GM19438 (cell line): ENCODE data around the gene BRD7.

Experiments used
- ATAC-seq: cut with Tn5 transposase; IDR thresholded peaks from one replicate; pipeline ENCODE4 v1.9.1; 2021; ENCODE audit warnings: low read depth; ENCODE audit not compliant: unreplicated experiment

The BRD7 gene

DNA sequence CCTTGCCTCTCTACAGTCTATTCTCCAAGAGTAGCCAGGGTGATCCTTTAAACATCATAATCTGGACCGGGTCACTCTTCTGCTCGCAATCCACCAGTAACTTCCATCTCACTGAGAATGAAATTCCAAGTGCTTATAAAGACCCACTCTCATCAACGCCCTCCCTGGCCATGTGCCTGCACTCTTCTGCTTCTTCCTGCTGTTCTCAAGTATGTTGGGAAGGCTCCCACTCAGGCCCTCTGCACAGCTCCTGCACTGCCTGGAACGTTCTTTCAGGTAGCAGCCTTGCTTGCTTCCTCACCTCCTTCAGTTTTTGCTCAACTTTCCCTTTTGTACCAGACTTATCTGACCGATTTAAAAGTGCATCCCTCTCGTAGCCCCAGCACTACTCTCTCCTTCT is 44.4 kb downstream of the BRD7 start:
- no peak for ATAC-seq

GRCh38 chr16:50323335-50324011 is 45.3 kb downstream of the BRD7 start:
- ATAC-seq = no peak

DNA sequence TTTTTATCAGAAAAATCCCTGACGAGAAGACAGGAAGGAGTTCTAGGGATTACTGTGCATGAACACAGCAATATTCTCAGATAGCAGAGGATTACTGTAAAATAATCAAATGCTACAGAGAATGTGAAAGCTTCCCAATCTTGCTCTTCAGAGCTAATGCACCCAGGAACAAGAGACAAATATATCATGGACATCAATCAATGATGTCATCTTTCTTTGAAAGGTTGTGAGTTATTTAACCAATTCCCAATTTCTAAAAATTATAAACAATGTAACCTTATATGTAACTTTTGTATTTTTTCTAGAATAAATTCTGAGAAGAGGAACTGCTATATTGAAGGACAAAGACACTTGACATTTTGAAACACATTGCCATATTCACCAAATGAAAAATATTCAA is 46.5 kb downstream of the BRD7 start:
- ATAC-seq = no peak

- no peak for ATAC-seq
Measured at GRCh38 chr16:50320310-50320709, 48.5 kb downstream of the BRD7 start.

DNA sequence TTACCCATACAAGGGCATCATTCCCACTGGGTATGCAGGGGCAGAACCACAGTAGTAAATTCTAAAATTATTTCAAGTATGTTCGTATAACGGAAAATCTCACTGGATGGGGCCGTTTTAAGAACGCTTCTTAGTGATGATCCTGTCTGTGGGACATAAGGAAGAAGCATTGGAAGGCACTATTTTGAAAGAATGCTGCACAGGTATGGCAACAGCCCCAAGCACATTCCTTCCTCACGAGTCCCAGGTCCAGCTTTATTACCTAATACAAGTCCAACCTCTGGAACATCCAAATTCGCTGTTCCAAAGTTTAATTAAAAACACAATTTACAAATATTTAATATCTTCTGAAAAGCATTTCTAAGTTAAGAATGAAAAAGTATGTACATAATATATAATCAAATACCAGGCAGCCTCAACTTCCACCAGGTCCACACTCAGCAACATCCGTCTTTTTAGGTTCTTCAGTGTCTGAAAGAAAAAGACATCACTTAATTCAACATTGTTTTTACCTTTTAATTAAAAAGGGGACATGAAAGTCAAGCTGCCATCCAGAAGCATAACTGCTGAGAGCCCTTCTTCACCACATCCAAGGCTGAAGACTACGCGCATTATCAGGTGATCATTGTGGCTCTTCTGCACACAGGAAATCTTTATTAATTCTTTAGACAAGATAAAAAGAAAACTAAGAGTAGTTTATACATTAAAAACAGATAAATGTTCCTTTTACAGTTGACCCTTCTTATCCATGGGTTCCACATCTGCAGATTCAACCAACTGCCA is 49.8 kb downstream of the BRD7 start:
- ATAC-seq = no peak

DNA sequence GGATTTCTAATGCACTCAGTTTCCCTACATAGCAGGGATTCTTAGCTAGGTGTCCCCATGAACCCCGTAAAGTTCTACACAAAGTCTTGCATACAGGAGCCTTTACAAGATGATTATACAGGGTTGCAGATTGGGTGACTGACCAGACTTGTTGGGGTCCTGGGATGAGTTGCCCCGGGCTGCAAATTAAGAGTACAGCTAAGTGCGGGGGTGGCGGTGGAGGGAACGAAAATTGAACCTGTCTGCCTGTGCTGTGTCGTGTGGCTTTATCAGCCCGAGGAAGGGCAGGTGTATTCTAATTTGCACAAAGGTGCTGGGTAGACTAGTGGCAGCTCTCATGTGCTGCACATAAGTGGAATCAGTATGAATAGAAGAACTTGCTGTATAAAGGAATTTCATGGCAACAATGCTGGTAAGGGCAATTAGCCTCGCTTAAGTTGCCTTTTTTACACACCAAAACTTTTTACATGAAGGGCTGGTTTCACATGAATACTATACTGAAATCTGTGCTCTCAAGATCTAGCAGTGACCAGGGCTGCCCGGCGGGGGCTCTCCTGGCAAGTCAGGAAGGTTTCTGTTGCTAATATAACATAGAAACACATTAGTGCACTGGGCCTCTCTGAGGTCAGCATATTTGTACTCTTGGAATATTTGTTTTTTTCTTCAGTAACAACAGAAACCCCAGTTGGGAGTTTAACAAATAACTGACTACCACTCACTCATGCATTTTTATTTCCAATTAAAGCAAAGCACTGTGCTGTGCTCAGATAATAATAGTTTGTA is 51.7 kb downstream of the BRD7 start:
- no peak for ATAC-seq

- no peak for ATAC-seq
Measured at GRCh38 chr16:50316102-50316847, 52.5 kb downstream of the BRD7 start.

DNA sequence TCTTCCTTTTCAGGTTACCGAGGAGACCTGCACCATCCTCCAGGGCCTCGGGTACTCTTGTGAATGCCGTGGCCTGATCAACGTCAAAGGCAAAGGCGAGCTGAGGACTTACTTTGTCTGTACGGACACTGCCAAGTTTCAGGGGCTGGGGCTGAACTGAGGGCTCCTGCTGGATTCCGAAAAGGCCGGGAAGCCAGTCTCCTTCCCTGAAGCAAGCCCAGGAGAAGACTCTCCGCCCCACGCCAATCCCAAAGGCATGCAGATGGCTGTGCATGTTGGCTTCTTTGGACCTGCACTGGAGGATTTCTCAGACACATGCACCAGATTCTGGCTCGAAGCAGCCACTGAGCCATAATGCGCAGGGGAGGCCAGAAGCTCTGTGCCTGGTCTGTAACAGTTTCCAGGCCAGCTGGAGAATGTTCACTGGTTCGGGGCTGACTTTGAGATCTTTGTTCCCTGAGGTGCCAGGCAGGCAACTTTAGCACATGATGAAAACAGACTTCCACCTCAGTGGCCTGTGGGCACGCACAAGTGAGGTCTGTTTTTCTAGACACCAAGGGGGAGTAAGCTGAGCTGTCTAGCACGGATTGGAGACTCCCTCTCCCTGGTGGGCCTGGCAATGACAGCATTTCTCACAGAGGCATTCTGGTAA is 53.3 kb downstream of the BRD7 start:
- no peak for ATAC-seq

GRCh38 chr16:50314665-50315064 is 54.1 kb downstream of the BRD7 start:
- no peak for ATAC-seq

DNA sequence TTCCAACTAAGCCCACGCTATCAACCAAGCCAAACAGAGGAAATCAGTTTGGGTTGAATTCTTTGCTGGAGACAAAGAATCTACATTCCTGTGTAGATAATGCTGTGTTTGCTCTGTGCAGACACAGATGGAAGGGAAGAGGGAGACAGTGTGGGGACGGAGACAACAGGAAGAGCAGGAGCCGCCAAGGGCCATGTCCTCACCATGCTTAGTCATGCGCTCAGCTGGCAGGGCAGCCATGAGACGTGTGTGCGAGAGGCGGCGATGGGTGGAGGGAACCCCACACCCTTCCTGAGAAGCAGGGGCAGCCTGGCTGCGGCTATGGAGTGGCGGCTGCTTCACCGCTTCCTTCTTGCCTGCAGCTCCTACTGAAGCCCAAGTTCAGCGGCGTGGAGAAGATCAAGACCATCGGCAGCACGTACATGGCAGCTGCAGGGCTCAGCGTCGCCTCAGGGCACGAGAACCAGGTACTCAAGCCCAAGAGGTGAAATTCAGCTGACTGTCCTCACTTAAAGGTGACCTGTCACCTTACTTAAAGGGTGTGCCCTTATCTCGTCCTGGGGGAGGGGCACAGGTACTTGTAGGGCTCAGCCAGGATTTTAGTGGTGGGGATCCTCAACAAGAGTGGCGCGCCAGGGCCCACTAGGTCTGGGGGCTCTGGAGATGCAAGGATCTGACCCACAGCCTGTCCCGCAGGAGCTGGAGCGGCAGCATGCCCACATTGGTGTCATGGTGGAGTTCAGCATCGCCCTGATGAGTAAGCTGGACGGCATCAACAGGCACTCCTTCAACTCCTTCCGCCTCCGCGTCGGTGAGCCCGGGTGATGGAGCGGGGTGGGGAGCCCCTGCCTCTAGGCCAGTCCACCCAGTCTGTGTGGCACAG is 55.0 kb downstream of the BRD7 start:
- no peak for ATAC-seq

DNA sequence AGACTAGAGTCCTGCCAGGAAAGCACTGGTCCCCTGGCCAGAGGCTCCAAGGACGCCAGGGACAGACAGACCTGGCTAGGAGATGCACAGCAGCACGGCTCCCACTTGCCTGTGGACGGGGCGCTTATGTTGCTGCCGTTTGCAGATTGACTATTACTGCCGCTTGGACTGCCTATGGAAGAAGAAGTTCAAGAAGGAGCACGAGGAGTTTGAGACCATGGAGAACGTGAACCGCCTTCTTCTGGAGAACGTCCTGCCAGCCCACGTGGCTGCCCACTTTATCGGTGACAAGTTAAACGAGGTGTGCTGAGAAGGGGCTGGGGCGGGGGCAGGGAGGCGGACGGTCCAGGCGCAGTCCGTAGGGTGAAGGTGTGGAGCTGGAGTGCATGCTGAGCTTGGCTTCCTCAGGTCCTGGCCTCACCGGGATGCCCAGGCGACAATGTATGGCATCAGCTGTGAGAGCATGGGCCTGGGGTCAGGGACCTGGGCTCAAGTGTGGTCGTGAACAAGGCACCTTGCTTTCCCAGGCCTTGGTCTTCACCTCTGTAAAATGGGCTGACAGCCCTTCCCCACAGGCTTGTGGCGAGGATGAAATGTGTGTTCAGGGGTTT is 56.8 kb downstream of the BRD7 start:
- ATAC-seq = no peak

- no peak for ATAC-seq
Measured at GRCh38 chr16:50311134-50311528, 57.7 kb downstream of the BRD7 start.

DNA sequence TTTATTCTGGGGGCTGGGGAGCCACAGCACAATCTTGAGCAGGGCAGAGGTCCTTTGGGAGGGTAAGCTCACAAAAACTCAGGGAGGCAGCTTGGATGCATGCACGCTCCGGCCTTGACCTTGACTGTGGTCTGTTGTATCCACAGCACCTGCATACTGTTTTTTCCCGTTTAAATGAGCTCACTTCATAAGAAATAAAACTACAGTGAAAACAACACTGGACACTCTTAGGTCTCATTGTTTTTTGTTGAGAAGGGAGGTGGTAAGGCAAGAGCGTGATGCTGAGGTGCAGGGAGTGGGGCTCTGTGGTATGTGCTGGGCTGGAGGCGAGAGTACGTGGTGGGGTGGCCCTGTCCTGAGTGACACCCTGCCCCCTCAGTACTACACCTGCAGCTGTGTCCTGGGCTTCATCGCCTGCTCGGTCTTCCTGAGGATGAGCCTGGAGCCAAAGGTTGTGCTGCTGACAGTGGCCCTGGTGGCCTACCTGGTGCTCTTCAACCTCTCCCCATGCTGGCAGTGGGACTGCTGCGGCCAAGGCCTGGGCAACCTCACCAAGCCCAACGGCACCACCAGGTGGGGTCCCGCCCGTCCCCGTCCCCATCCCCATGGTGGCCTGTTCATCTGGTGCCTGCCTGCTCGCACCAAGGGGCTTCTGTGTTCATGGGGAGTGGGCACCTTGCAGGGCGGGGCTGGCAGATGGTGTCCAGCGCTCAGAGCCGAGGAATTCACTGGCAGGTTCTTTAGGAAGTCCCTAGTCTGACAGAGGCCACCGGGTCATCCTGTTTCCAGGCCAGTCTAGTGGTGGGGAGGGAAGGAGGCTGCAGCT is 58.3 kb downstream of the BRD7 start:
- no peak for ATAC-seq

DNA sequence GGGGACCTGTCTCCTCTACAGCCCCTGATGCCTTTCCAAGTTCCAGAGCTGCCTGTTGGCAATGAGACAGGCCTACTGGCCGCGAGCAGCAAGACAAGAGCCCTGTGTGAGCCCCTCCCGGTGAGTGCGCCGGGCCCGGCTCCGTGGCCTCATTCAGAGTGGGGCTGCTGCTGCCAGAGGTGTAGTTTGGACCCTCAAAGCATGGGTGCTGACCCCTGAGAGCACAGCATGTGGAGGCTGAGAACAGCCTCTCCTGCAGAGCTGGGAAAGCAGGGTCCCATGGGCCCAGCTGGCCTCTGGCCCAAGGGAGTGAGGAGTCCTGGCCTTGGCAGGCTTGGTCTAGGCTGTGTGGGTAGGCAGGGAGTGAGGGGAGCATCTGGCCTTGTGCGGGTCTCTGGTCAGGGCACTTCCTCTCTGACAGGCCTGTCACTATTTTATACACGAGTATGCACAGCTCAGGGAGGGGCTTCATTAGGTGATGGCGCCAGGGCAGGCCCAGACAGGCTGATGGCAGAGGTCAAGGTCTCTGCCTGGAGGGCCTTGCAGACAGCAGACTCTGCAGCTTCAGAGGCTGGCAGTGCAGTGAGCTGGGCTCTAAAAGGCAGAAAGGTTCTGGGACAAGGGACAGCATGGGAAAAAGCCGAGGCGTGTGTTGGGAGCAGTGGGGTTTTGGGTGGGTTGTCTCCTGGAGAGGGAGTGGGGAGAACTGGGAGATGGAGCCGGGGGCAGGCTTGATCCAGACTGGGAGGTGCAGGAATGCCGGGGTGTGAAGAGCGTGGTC is 59.1 kb downstream of the BRD7 start:
- no peak for ATAC-seq

DNA sequence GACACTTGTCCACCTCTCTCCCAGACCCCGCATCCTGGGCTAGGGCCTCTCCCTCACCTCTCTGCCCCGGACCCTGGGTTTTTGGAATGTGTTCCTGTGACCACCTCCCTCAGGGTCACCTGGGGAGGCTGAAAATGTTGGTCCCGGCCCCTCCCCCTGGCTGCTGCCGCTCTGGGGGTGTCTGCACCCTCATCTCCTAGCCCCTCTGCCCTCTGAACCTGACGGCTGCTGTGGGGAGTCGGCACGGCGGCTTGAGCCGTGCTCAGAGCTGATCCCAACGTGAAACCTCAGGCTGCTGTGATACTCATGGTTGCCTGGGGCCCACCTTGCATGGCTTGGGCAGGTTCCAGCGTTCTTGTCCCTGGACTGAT is 59.6 kb downstream of the BRD7 start:
- no peak for ATAC-seq

- no peak for ATAC-seq
Measured at GRCh38 chr16:50308237-50308965, 60.4 kb downstream of the BRD7 start.

DNA sequence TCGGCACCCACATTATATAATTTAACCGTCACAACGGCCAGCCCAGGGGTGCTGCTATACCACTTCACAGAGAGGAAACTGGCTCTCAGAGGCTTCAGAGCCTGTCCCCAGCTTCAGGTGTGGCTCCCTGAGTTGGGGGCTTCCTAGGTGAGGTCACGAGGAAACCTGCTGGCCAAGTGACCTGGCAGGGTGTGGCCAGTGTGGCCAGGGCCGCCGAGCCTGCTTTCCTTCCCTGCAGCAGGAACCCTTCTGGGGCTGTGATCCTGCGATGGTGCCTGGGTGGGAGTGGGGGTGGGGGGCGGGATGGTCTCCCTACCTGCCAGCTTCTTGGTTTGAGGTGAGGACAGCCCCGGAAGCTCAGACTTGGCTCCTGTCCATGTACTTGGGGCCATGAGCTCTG is 62.5 kb downstream of the BRD7 start:
- ATAC-seq = no peak
